ENCODE data around the gene OR2H1. TPM values are rescaled to one million over a fixed set of nuclear protein-coding genes. Genes with fewer than 3 reads are reported as not detected.

The OR2H1 gene
- total RNA-seq, 1 experiment from 2014 or later = not detected

DNA sequence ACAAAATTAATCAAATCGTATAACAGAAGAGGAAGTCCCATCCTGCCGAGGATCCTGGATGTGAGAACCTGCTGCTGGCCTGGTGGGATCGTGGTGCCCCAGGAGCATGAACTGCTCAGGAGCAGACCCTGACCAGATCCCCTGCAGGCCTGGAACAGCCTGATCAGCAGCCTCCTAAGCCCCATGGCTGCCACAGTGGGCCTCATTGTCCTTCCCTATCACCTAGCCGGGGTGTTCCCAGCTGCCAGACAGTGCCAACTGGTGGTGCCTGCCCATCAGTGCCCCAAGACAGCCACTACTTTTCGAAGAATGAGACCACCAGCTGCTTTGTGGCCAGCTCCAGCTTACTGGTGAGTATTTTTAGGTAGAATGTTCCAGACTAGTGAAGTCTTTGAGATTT, 50.4 kb downstream of the OR2H1 start:
- no peaks in the 10 kb centered on the region for H3K36me3 ChIP-seq (ENCODE audit: control insufficient read depth, insufficient read depth, low read length)
- H3K9me3 ChIP-seq = no peaks in the 10 kb centered on the region
- Mint-ChIP-seq H3K4me1 (ENCODE audit: low read depth, unreplicated experiment) (no peaks in the 10 kb centered on the region), H3K9me3 (ENCODE audit: unreplicated experiment) (no peaks in the 10 kb centered on the region), H3K36me3 (ENCODE audit: insufficient read depth, unreplicated experiment) (no peaks in the 10 kb centered on the region), H3K27me3 (ENCODE audit: insufficient read depth, unreplicated experiment) (peaks cover 10% of the 10 kb centered on the region), H3K27ac (ENCODE audit: unreplicated experiment) (no peak overlapping the region), H3K4me3 (ENCODE audit: unreplicated experiment) (no peak overlapping the region)
- no peak for DNase-seq
- no peak overlapping the region for H3K4me3 ChIP-seq (ENCODE audit: low read depth, low read length)
- ChIA-PET POLR2A (no interaction called here), CTCF (no interaction called here)
- BruUV-seq (replicated peaks) = no TSS peak
- TF ChIP-seq, protein P1, sequence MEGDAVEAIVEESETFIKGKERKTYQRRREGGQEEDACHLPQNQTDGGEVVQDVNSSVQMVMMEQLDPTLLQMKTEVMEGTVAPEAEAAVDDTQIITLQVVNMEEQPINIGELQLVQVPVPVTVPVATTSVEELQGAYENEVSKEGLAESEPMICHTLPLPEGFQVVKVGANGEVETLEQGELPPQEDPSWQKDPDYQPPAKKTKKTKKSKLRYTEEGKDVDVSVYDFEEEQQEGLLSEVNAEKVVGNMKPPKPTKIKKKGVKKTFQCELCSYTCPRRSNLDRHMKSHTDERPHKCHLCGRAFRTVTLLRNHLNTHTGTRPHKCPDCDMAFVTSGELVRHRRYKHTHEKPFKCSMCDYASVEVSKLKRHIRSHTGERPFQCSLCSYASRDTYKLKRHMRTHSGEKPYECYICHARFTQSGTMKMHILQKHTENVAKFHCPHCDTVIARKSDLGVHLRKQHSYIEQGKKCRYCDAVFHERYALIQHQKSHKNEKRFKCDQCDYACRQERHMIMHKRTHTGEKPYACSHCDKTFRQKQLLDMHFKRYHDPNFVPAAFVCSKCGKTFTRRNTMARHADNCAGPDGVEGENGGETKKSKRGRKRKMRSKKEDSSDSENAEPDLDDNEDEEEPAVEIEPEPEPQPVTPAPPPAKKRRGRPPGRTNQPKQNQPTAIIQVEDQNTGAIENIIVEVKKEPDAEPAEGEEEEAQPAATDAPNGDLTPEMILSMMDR (IDR thresholded peaks at IDR 0.05; ENCODE audit: insufficient read depth in 1 of 2, low read depth in 1 of 2, low read length in 1 of 2, severe bottlenecking in 1 of 2, unreplicated experiment in 1 of 2) = no peak
- intact Hi-C loops (cut with micrococcal nuclease; ENCODE audit: unreplicated experiment) = no loop called here
- no peaks in the 10 kb centered on the region for H3K4me1 ChIP-seq
- H3K27me3 ChIP-seq (replicated peaks; ENCODE audit: control insufficient read depth, insufficient read depth, low read length) = no peaks in the 10 kb centered on the region

DNA sequence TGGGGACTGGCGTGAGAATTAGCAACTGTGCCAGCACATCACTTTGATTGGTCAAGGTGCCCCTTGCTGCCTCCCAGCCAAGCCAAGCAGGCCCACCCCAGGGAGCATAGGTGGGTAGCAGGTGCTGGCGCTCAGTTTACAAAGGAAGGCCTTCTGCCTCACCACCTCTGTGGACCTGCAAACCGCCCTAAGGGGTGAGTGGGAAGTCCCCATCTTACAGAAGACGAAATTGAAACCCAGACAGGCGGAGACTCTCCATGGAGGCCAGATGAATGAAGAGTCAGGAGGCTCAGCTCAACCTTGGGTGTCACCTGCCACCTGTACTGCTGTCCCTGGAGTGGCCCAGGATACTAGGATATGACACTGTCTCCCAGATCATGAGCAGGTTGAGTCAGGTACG, 52.3 kb downstream of the OR2H1 start:
- BruUV-seq (replicated peaks) = no TSS peak
- Histone ChIP-seq H3K4me1 (no peaks in the 10 kb centered on the region), H3K27me3 (replicated peaks; ENCODE audit: control insufficient read depth, insufficient read depth, low read length) (no peaks in the 10 kb centered on the region), H3K4me3 (ENCODE audit: low read depth, low read length) (no peak overlapping the region), H3K36me3 (ENCODE audit: control insufficient read depth, insufficient read depth, low read length) (no peaks in the 10 kb centered on the region), H3K9me3 (no peaks in the 10 kb centered on the region)
- POLR2A ChIA-PET = no interaction called here
- no peak for DNase-seq
- no peak overlapping the region for H3K27ac Mint-ChIP-seq (ENCODE audit: unreplicated experiment)
- no peaks in the 10 kb centered on the region for H3K36me3 Mint-ChIP-seq (ENCODE audit: insufficient read depth, unreplicated experiment)
- CTCF ChIA-PET = no interaction called here
- peaks cover 13% of the 10 kb centered on the region for H3K27me3 Mint-ChIP-seq (ENCODE audit: insufficient read depth, unreplicated experiment)
- TF ChIP-seq, protein P1 (IDR thresholded peaks at IDR 0.05; ENCODE audit: insufficient read depth in 1 of 2, low read depth in 1 of 2, low read length in 1 of 2, severe bottlenecking in 1 of 2, unreplicated experiment in 1 of 2) = no peak
- intact Hi-C loops (cut with micrococcal nuclease; ENCODE audit: unreplicated experiment) = no loop called here
- H3K4me1 Mint-ChIP-seq (ENCODE audit: low read depth, unreplicated experiment) = no peaks in the 10 kb centered on the region
- H3K4me3 Mint-ChIP-seq (ENCODE audit: unreplicated experiment) = no peak overlapping the region
- H3K9me3 Mint-ChIP-seq (ENCODE audit: unreplicated experiment) = peaks cover 9% of the 10 kb centered on the region

DNA sequence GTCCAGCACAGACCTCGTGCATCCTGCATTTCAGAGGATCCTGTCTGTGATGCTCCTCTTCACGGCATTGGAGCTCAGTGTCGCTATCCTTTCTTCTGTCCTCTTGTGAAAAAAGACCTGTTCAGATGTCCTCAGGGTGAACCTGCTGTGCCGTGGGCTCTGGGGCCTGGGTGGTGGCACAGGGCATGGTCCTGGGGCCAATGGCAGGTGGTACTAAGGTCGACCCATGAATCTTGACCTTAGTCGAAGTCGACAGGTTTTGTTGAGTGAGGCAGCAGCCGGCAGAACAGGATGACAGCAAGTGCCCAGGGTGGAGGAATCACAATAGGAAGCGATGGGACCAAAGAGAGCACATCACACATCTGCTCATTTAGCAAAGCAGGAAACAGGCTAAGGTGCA, 52.8 kb downstream of the OR2H1 start:
- Mint-ChIP-seq H3K4me3 (ENCODE audit: unreplicated experiment) (no peak overlapping the region), H3K9me3 (ENCODE audit: unreplicated experiment) (peaks cover 14% of the 10 kb centered on the region), H3K36me3 (ENCODE audit: insufficient read depth, unreplicated experiment) (no peaks in the 10 kb centered on the region), H3K27me3 (ENCODE audit: insufficient read depth, unreplicated experiment) (peaks cover 17% of the 10 kb centered on the region), H3K27ac (ENCODE audit: unreplicated experiment) (no peak overlapping the region), H3K4me1 (ENCODE audit: low read depth, unreplicated experiment) (no peaks in the 10 kb centered on the region)
- TF ChIP-seq, protein P1 (IDR thresholded peaks at IDR 0.05; ENCODE audit: insufficient read depth in 1 of 2, low read depth in 1 of 2, low read length in 1 of 2, severe bottlenecking in 1 of 2, unreplicated experiment in 1 of 2) = no peak
- no peaks in the 10 kb centered on the region for H3K4me1 ChIP-seq
- POLR2A ChIA-PET = no interaction called here
- H3K27me3 ChIP-seq (replicated peaks; ENCODE audit: control insufficient read depth, insufficient read depth, low read length) = no peaks in the 10 kb centered on the region
- no peak for DNase-seq
- CTCF ChIA-PET = no interaction called here
- no peaks in the 10 kb centered on the region for H3K36me3 ChIP-seq (ENCODE audit: control insufficient read depth, insufficient read depth, low read length)
- BruUV-seq (replicated peaks) = no TSS peak
- H3K9me3 ChIP-seq = no peaks in the 10 kb centered on the region
- intact Hi-C loops (cut with micrococcal nuclease; ENCODE audit: unreplicated experiment) = no loop called here
- no peak overlapping the region for H3K4me3 ChIP-seq (ENCODE audit: low read depth, low read length)

Data from Caco-2 (cell line).